GM13976 (cell line): Measurements from ENCODE around the gene GSG1L.

Experiments used
- DNase-seq: peaks from one replicate; pipeline ENCODE4 v3.0.0; 2012; ENCODE audit warnings: low spot score
- in situ Hi-C: fragments of 300-500 bp; cut with MboI; formaldehyde crosslinking; loops from one replicate; pipeline ENCODE4 v1.12.0; 2022; ENCODE audit warnings: low sequenced_read_pairs, mixed read lengths, inconsistent platforms; ENCODE audit not compliant: unreplicated experiment
- TF ChIP-seq, protein P1 (sequence below): IDR thresholded peaks from 2 replicates; pipeline ENCODE4 v1.5.1; 2012; ENCODE audit warnings: borderline replicate concordance, mild to moderate bottlenecking; ENCODE audit not compliant: insufficient read depth; ENCODE audit errors: extremely low read depth, missing control alignments, control extremely low read depth

The GSG1L gene

DNA sequence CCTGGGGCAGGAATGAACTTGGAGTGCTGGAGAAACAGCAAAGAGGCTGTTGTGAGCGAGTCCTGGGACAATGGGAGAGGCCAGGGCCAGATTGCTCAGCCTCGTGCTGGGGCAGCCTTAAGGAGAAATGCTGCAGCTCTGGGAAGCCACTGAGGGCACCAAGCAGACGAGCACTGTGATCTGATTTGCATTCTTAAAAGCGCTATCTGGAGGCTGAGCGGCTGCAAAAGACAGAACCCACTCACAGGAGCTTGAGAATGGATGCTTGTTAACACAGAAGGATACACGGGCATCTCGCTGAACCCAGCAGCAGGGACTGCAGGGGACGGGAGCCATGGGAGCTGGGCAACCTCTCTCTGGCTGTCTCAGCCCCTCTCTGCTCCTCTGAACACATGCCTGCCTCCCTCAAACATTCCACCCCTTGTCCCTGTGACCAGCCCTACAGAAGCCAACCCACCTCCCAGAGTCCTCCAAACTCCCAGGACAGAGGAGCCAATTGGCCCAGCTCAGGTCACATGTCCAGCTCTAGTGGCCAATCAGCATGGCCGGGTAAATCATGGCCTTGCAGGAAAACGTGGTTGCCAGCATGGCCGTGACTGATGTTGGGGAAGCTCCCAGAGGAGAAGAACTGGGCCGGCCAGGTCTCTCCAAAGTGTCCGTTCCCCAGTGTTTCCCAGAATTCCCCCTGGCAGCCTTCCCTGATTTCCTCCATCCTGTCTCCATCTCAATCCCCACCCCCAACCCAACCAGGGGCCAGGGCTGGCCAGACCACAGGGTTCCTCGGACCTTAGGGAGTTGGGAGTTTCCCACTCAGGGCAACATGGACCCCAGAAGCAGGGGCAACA lies 60.3 kb downstream of the GSG1L start:
- no peak for DNase-seq
- in situ Hi-C loops = no loop called here
- TF ChIP-seq, protein P1, sequence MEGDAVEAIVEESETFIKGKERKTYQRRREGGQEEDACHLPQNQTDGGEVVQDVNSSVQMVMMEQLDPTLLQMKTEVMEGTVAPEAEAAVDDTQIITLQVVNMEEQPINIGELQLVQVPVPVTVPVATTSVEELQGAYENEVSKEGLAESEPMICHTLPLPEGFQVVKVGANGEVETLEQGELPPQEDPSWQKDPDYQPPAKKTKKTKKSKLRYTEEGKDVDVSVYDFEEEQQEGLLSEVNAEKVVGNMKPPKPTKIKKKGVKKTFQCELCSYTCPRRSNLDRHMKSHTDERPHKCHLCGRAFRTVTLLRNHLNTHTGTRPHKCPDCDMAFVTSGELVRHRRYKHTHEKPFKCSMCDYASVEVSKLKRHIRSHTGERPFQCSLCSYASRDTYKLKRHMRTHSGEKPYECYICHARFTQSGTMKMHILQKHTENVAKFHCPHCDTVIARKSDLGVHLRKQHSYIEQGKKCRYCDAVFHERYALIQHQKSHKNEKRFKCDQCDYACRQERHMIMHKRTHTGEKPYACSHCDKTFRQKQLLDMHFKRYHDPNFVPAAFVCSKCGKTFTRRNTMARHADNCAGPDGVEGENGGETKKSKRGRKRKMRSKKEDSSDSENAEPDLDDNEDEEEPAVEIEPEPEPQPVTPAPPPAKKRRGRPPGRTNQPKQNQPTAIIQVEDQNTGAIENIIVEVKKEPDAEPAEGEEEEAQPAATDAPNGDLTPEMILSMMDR = no peak

DNA sequence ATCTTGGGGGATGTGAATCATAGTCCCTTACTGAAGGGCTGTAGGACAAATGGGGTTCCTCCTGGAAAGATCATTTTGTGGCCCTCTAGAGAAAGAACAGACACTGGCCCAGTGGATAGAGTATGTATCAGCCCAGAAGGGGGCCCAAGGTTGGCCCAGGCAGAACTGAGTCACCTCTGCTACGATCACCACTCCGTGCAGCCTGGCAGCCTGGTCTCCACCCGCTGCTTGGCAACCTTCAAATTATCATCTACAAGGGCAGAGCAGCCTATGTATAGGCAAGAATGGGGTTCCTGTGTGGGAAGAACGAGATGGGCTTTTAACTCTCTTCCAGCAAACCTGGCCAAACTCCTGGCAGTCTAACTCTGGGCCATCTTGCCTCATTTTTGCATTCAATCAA lies 61.9 kb downstream of the GSG1L start:
- TF ChIP-seq, protein P1 = no peak
- in situ Hi-C loops = no loop called here
- DNase-seq = no peak

DNA sequence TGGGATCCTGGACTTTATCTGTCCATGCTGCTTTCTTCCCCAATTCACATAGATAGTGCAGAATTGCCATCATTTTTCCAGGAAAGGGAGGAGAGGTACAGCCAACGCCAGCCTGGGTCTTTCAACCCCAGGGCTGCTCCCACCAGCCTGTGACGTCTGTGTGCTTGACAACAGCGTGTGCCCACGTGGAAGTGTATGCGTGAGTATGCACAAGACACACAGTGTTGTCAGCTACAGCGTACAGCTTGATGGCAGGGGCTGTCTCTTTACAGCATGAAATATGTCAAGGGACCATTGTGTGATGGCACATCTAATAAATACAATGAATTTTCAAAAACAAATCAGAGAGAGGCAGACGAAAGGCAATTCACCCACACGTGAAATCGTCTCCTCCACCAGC lies 62.3 kb downstream of the GSG1L start:
- in situ Hi-C loops = no loop called here
- no peak for DNase-seq
- TF ChIP-seq, protein P1 = no peak

DNA sequence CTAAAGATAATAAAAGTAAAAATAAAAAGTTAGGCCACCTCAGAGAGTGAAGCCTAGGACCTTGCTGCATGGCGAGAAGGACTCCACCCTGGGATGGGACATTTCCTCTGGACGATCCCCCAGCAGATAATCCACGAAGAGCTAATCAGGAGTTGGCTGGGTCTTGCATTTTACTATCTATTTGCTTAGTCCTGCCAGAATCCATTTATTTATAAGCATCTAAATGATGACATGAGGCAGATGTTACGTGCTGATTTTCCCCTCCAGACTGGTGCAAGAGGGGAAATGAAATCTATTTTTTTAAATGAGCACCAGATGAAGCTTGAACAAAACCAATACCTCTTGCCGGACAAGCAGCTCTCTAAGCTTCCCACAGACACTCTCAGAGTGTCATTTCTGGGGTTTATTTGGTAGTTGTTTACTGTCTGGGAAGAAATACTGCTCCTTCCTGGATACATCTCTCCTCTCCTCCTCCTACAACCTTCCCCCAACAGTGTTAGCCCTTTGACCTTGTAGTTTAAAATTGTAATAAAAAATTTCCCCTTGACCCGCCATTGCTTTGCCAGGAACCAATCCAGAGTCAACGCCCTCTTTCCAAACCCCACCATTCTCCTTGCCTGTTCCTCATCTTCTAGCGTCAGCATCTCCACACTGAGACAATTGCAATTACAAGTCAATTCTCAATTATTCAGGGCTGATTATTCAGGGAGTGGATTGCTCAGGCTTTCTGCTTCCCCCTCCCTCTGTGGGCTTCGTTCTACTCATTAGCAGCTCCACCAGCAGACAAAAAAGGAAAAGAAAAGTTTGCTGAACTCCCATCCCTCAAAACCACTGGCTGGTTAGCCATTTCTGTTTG lies 63.0 kb downstream of the GSG1L start:
- in situ Hi-C loops = no loop called here
- no peak for DNase-seq
- TF ChIP-seq, protein P1 = no peak

DNA sequence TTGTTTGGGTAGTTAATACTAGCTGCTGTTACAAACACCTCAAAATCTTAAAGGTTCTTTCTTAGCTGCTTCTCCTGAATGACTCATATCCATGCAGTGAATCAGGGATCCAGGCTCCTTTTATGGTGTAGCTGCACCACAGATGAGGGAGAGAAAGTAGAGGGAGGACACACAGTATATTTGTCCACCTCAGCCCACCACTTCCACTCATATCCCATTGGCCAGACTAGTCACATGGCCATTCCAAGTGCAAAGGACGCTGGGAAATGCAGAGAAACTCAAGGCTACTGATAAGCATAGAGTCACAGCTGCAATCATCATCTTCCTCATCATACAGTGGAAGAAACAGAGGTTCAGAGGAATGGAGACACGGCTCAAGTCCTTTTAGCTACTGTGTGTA lies 63.8 kb downstream of the GSG1L start:
- no peak for DNase-seq
- TF ChIP-seq, protein P1 = no peak
- in situ Hi-C loops = no loop called here

DNA sequence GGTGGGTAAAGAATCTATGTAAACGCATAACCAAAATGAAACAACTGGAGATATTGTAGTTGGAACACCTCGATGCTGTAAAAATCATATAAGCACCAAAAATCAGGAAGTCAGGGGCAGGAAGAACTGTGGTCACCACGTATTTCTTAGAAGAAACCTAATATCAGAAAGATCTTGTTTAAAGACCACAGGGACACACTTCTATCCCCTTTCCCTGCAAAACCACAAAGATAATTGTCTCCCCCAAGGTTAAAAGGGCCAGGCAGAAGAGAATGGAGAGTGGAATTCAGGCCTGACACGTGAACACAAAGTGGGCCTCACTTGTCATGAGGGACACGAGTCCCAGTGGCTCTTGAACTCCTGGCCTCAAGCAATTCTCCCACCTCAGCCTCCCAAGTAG lies 68.1 kb downstream of the GSG1L start:
- TF ChIP-seq, protein P1 = no peak
- in situ Hi-C loops = no loop called here

More for the DNA sequence above, 68.1 kb downstream of the GSG1L start:
- DNase-seq = no peak
